Measurements from ENCODE around the gene CDC26.

CDC26 gene

DNA sequence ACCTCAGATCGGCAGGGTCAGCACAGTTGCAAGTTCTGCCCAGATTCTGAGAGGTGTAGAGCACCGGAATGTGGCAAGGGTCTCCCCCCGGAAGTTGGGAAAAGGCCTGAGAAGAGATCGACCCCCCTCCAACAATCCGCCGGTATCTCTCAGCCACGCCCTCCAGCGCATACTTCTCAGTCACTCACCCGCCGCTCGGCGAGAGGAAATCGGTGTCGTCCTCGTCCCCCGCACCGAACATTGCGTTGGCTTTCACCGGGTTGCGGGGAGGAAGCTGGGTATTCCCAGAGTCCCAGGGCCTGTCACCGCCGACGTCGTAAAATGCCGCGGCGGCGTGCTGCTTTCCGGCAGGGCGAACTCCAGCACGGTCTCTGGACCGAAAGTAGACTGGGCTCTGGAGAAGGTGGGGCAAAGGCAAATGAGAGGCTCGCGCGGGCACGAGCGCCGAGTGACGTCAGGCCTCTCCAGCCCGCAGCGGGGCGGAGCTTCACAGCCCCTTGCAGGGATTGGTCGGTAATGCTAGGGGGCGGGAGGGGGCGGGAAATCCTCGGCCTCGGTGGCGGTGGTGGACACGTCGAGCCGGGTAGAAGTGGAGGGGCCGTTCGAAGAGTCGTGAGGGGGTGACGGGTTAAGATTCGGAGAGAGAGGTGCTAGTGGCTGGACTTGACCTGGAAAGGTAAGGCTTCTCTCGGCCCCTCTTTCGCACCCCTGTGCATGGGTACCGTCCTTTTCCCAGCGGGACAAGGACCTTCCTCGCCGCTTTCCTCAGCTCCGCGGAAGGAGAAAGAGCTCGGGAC, 54.2 kb downstream of the CDC26 start, which contains the start of the genes FKBP15 and SLC31A1:
TSS of gene FKBP15 (minus strand) at position 275 of the 797 bp plus-strand sequence. CDS start at position 241, 34 bp downstream.
TSS of gene SLC31A1 (plus strand) at position 542 of the 797 bp plus-strand sequence. CDS start 34,605 bp downstream, outside the sequence.
- POLR2A ChIA-PET: interaction anchor here (0.6 to 2.1 kb wide), 7 partner anchors 16 to 680 kb away, joined by 3 to 13 read pairs (median 4); partner anchors contain the start of genes CDC26, PRPF4 and SLC31A2
- peak within 1 kb of the TSS; percentile 96 for H3K4me3 ChIP-seq (ENCODE audit: low read depth, low read length)
- TF ChIP-seq, protein P1, sequence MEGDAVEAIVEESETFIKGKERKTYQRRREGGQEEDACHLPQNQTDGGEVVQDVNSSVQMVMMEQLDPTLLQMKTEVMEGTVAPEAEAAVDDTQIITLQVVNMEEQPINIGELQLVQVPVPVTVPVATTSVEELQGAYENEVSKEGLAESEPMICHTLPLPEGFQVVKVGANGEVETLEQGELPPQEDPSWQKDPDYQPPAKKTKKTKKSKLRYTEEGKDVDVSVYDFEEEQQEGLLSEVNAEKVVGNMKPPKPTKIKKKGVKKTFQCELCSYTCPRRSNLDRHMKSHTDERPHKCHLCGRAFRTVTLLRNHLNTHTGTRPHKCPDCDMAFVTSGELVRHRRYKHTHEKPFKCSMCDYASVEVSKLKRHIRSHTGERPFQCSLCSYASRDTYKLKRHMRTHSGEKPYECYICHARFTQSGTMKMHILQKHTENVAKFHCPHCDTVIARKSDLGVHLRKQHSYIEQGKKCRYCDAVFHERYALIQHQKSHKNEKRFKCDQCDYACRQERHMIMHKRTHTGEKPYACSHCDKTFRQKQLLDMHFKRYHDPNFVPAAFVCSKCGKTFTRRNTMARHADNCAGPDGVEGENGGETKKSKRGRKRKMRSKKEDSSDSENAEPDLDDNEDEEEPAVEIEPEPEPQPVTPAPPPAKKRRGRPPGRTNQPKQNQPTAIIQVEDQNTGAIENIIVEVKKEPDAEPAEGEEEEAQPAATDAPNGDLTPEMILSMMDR (IDR thresholded peaks at IDR 0.05; ENCODE audit: insufficient read depth, low read length, missing control alignments): no peak
- DNase-seq (ENCODE audit: low read depth, low spot score): peak; percentile 87
- CTCF ChIA-PET: interaction anchor here (1.0 to 2.3 kb wide), 6 partner anchors 9 to 109 kb away, joined by 3 to 8 read pairs (median 3); partner anchors contain the start of genes CDC26 and PRPF4

DNA sequence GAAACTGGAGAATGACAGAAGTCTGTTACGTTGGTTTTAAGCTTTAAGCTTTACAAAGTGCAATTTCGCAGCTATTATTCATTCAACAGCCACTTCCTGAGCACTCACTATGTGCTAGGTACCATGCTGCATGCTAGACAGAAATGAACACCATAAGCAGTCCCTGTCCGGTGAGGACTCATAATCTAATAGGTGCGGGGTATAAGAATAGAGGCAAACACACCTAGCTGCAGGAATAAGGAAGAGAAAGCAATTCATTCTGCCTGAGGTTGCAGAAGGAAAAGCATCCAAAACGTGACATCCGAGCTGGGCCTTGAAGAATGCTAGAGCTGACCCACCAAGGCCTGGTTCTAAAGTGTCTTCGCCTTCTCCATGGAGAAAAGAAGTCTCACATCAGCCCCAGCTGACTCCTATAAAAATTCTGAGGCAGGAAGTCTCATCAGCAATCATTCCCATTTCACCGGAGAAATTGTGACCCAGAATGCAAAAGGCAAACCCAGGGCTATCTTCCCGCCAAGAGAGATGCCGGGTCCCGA, 54.8 kb downstream of the CDC26 start:
- ChIA-PET CTCF (interaction anchor here (1.1 to 2.3 kb wide), 4 partner anchors 15 to 108 kb away, joined by 3 to 7 read pairs (median 3); partner anchors contain the start of genes CDC26 and PRPF4), POLR2A (interaction anchor here (0.6 to 2.1 kb wide), 3 partner anchors 17 to 71 kb away, joined by 3 to 13 read pairs (median 4); partner anchors contain the start of genes CDC26 and PRPF4)

DNA sequence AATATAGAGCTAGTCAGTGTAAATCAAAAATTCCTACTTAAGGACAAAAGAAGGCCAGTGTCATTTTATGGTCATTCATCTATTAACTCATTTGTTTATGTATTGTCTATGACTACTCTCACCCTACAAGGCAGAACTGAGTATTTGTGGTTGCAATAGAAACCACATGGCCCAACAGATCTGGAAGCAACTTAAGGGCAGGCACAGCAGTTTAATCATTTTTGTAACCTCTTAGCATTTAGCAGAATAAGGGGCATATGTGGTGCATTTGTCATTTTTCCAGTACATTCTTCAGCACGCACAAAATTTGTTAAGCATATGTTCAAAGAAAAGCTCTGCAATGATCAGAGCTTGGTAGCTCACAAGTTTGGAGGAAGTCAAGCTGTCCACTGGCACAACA, 55.4 kb downstream of the CDC26 start:
- TF ChIP-seq, protein P1 (IDR thresholded peaks at IDR 0.05; ENCODE audit: insufficient read depth, low read length, missing control alignments): no peak
- ChIA-PET CTCF (interaction anchor here (0.8 to 1.5 kb wide), 3 partner anchors 14 to 55 kb away, joined by 3 read pairs; partner anchors contain the start of gene CDC26), POLR2A (interaction anchor here (2.1 kb wide), 1 partner anchor 55 kb away, joined by 13 read pairs; the partner anchor contains the start of genes CDC26 and PRPF4)
- peak overlapping the region; percentile 96 for H3K4me3 ChIP-seq (ENCODE audit: low read depth, low read length)
- peak; percentile 49 for DNase-seq (ENCODE audit: low read depth, low spot score)

More for the DNA sequence above, 54.8 kb downstream of the CDC26 start:
- DNase-seq (ENCODE audit: low read depth, low spot score): no peak
- peak overlapping the region; percentile 96 for H3K4me3 ChIP-seq (ENCODE audit: low read depth, low read length)
- TF ChIP-seq, protein P1 (IDR thresholded peaks at IDR 0.05; ENCODE audit: insufficient read depth, low read length, missing control alignments): no peak

DNA sequence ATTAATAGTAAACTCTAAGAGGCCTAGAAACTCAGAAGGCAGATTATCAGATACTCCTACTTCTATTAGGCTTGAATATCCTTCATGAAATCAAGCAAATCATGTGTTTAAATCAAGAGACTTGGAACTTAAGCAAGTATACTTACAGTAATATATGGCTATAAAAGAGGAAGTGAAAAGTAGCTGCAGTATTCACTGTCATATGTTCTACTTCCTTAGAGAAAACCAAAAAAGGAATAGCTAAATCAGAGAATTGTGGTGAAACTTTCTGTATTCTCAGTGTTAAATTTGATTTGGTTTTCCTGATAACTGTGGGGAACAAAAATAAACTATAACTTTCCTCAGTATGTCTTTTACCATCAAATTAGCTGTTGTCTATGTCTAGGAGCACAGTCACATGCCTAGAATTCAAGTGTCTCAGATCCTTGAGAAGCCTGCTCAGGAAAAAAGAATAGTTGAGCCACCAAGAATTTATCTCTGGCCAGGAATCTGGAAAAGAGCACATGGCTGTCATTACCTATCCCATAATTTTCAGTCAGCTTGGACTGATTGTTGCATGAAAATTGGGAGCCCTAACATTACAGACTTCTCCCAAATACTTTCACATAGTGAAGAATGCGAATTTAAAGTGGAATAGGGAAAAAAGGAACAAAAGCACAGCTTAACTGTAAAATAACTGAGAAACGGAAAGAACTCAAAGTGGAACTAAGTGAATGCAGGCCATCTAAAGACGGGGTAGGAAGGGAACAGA, 56.0 kb downstream of the CDC26 start:
- ChIA-PET CTCF (interaction anchor here (0.8 to 1.5 kb wide), 3 partner anchors 13 to 56 kb away, joined by 3 read pairs; partner anchors contain the start of gene CDC26), POLR2A (no interaction called here)
- TF ChIP-seq, protein P1 (IDR thresholded peaks at IDR 0.05; ENCODE audit: insufficient read depth, low read length, missing control alignments): no peak
- DNase-seq (ENCODE audit: low read depth, low spot score): no peak
- peak overlapping the region; percentile 96 for H3K4me3 ChIP-seq (ENCODE audit: low read depth, low read length)
